ENCODE results near the gene KRT34. TPM values are rescaled to one million over a fixed set of nuclear protein-coding genes. Genes with fewer than 3 reads are reported as not detected.
"Not testable (repeated sequence)": the region's sequence is repeated elsewhere in the genome, so short reads cannot be mapped to it uniquely, and the experiment has no call there.

Gene KRT34
- polyA plus RNA-seq, 1 donor, result not detected

DNA sequence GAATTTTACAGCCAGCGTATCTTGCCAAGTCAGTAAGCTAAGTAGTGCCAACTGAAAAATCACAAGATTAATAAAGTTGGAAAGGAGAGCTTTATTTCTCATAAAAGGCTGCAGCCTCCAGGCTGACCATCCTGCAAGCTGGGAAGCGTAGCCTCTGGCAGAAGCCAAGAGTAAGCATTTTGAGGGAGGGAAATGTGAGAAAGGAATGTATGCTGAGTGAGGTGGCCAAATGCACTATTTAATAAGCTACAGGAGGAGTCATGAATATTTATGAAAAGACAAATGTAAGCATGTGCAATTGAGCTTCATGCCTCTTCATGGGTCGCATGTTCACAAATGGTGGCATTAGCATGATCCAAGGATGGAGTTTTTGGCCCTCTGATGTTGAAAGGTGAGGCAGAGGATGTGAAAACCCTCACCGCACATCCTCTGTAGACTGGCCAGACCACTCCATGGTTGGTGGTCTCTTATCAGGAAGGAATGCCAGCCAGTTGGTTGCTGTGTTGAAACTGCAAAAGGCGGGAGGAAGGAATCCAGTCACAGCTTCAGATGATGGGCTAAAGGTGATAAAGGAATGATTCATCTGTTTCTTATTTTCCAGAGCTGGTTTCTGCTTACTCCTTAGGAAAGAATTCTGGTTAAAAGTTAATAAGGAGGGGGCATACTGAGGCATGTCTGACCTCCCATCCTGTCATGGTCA is 21.7 kb downstream of the KRT34 start:
- DNase-seq, result no peak

GRCh38 chr17:41354536-41354935 is 27.6 kb downstream of the KRT34 start:
- no peak for DNase-seq

DNA sequence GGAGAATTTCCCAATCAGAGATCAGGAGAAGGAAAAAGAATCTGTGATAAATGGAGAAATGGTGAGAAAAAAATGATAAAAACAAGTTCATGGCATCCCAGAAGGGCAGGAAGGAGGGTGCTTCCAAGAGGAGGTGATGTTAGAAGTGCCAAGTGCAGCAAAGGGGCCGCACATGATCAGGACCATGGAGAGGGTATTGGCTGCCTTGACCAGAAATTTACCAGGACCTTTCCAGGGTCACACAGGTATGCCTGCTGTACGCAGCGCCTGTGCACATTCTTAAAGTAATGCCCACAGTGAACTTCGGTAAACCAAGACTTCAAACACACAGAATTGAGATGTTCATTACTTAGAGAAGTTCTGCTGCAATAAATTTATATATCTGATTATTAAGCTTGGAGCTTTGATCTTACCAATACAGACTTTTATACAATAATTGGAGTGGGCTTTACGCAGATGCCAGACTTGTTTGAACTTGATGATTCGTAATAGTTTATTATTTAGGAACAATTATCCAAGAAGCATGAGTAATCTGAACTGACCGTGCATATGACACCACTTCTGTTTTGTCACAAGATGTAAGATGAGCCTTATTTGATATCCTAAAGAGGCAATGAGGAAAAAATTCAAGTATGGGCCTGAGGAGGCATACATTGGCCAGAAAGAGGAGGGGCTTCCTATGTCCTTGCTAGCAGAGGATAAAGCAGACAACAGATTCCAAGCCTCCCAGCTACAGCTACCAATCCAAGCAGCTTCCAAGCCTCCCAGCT is 29.3 kb downstream of the KRT34 start:
- DNase-seq, result no peak

DNA sequence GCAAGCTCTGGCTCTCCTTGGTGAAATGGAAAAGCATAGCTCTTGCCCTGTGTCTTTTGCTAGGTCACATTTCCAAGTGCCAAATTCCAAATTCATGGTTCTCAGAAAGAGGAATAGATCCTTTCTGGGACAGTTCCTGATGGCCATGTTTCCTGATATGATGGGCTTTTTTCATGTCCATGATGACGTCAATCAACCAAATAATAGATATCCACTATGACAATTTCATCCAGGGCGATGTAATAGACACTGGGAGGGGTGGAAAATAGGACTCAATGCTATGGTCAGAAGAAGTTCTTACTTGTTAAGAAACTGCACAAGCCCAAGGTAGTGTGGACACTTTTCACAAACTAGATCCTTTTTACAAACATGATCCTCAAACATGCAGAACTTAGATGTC is 30.9 kb downstream of the KRT34 start:
- no peak for DNase-seq

DNA sequence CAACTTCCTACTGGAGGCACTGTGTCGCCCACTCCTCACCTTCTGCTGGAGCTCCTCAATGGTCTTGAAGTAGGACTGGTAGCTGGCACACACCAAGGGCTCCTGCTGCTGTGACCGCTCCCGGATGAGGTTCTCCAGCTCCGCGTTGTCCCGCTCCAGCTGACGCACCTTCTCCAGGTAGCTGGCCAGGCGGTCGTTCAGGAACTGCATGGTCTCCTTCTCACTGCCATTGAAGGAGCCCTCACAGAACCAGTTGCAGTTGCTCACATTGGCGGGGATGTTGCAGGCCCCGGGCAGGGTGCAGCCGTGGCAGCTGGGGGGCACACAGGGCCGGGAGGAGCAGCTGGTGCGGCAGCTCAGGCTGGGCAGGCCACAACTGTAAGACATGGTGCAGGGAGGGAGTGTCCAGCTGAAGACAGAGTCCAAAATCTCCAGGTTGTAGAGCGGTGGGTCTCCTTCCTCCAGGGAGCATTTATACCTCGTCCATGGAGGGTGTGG is 31.7 kb downstream of the KRT34 start, which contains the start of gene KRT33A:
Gene KRT33A, minus strand, starts transcription at position 448 of the 498 bp plus-strand sequence. Its CDS starts 61 bp downstream, at position 387.
- DNase-seq, result not testable (repeated sequence)

GRCh38 chr17:41347869-41348760 is 34.0 kb downstream of the KRT34 start:
- no peak for DNase-seq

DNA sequence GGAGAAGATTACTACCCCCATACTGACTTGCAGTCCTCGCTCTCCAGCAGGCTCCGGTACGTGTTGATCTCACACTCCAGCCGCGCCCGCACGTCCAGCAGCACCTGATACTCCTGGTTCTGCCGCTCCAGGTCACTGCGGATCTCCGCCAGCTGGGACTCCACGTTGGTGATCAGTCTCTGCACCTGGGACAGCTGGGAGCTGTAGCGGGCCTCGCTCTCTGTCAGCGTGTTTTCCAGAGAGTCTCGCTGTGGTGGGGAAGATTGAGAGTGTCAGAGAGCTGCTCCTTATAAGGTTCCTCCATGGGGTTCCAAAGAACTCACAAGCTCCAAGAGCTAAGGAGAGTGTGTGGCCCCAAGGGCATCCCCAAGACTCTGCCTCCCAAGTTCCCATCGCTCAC is 35.7 kb downstream of the KRT34 start:
- not testable (repeated sequence) for DNase-seq

- DNase-seq, result no peak
Measured at GRCh38 chr17:41345992-41346391, 36.1 kb downstream of the KRT34 start.

DNA sequence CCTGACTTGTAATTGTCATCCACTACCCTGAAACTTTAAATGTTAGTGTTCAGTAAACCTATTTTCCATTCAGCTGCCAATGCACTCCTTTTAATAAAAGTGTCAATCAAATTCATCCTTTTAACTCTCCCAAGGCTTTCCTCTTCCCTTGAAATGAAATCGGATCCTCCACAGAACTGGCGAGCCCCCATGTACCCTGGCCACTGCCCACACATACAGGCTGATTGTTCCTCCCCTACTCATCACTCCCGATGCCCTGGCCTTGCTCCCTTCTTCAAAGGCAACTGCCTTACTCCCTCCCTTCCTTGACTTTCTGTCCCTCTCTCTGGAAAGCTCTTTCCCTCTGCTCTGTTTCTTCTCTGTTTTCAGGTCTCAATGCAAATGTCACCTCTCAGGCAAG is 39.1 kb downstream of the KRT34 start:
- no peak for DNase-seq

GRCh38 chr17:41340934-41341861 is 40.9 kb downstream of the KRT34 start:
- DNase-seq, result no peak

DNA sequence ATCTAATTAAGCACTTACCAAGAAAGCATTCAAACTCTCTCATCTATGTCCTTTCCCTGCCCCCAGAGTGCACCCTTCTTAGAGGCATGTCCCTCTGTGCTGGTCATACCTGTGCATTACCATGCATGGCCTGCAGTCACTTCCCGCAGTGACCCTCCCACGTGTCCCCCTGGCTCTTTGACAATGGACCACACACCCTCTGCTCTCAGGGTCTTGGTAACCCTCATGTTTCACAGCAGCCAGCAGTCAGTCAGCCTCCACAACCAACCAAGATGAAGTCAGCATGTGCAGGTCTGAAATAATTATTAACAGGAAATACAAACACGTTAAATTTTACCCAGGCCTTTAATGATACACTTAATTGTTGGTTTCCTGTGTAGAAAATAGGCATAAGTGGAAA is 41.6 kb downstream of the KRT34 start:
- DNase-seq, result no peak

DNA sequence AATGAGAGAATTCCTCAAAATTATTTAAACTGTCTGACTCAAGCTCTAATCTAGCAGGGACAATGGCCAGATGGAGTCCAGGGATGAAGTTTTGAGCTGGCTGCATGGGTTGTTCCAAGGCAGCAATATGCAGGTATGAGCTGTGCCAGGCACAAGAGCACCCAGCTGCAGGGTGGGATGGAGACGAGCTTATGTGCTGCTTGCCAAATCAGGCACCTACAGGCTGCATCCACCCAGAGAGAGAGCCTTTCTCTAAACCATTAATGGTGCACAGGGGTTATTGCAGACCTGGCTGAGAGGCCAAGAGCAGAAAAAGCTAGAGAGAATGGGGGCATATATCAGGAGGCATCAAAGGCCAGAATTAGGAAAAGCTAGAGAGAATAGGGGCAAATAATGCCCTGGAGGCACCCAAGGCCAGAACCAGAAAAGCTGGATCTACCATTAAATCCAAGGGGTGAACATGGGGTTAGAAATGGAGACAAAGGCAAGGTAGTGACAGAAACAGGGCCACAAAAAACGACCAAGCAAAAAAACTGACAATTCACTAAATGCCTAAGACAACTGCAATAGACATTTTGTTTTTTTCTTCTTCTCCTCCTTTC is 42.4 kb downstream of the KRT34 start:
- DNase-seq, result no peak

DNA sequence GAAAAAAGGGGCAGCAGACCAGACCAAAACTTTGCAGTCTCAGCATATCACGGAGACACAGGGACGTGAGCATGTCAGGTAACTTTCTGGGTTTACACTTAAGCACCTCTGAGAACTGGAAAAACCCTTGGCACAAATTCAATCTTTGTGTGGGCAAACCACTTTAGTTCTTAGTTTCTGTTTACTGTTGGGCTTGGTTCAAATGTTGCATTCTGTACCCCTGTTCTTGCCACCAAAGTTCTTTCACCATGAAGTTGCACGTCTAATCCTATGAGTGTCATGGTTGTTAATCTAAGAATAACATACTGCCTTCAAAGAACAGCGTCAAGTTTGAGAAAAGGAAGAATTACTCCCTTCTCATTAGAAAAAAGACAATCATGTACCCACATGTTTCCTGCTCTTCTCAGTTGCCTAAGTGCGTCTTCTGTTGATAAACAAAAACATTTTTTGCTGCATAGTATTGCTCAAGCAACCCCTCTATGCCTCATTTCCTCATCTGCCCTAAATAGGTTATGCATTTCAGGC is 43.1 kb downstream of the KRT34 start:
- no peak for DNase-seq

- DNase-seq, result no peak
Measured at GRCh38 chr17:41335747-41336146, 46.4 kb downstream of the KRT34 start.

DNA sequence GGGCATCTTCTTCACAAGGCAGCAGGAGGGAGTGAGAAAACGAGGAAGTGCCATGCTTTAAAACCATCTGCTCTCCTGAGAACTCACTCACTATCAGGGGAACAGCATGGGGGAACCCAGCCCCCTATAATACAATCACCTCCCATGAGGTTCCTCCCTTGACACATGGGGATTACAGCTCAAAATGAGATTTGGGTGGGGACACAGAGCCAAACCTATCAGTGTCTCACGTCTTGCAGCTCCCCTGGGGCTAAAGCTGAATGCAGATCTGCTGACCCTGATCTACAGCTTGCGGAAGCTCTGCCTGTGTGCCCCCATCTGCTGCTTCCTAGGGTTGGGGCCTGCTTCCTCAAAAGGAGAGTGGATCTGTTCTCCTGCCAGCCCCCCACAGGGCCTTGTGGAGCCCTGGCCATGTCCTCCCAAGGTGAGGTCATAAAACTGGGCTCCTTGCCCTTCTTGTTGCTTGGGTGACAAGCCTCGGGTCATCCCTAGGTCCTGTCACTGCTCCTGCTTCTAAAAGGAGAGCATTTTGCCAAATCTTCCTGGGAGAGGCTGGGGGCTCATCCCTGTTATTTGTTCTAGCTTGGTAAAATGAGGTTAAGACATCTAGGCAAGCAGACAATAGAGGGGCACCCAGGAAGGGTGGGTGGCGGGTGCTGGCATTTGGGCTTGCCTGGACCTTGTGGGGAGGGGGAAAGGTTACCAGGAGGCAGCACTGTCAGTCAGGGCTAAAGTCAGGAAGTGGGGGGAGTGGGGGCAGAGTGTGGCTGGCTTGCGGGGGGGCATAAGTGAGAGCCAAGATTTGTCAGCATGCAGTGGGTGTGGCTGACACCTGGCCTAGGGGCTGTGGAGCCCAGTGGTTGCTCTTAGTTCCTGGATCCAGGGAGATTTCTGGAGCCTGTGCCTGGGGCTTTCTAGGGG is 47.5 kb downstream of the KRT34 start:
- no peak for DNase-seq

- no peak for DNase-seq
Measured at GRCh38 chr17:41333836-41334235, 48.3 kb downstream of the KRT34 start.

- DNase-seq, result no peak
Measured at GRCh38 chr17:41333098-41333497, 49.0 kb downstream of the KRT34 start.

GRCh38 chr17:41332239-41332638 is 49.9 kb downstream of the KRT34 start:
- DNase-seq, result no peak

DNA sequence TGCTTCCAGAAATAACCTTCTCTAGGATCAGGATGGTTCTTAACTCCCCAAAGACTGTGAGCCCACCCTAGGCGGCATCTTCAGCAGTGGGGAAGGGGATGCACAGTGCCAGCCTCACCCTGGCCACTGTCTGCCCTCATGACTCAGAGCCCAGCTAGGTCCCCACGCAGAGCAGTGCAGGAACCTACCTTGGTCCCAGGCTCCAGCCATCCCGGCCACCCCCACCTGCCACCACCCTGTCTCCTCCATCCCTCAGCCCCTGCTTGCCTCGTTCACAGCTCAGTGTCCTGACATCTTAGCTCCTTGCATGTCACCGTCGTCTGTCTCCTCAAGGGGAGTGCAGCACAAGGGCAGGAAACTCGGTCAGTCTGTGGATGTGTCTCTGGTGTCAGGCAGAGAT is 50.5 kb downstream of the KRT34 start:
- no peak for DNase-seq

All from hindlimb muscle (tissue), 1 donor.